Liver (tissue), 9 donors: ENCODE results near the gene PTH2. TPM values are rescaled to one million over a fixed set of nuclear protein-coding genes. Genes with fewer than 3 reads are reported as not detected.

ENCODE experiments used
- DNase-seq: peaks from one replicate; pipeline ENCODE4 v3.0.0-alpha.2; 2017; ENCODE audit warnings: low spot score
- H3K27ac ChIP-seq, 2 donors: one replicate each; pipeline ENCODE4 v1.7.0; 2013; ENCODE audit warnings: inconsistent platforms in 2 of 2, low read length in 2 of 2, control low read depth in 1 of 2, low read depth in 1 of 2, mild to moderate bottlenecking in 1 of 2
- H3K27me3 ChIP-seq, 4 donors: one replicate each; pipeline versions ENCODE4 v1.6.1 to v1.7.0; 2013; ENCODE audit warnings: low read length in 3 of 4, inconsistent platforms in 1 of 4, mild to moderate bottlenecking in 1 of 4, moderate library complexity in 1 of 4; ENCODE audit not compliant: control insufficient read depth in 4 of 4, insufficient read depth in 4 of 4
- H3K36me3 ChIP-seq, 4 donors: one replicate each; pipeline versions ENCODE4 v1.6.1 to v1.7.0; 2013; ENCODE audit warnings: low read length in 3 of 4, mild to moderate bottlenecking in 3 of 4, low read depth in 1 of 4, moderate library complexity in 1 of 4; ENCODE audit not compliant: control insufficient read depth in 4 of 4, insufficient read depth in 3 of 4
- H3K4me1 ChIP-seq, 4 donors: one replicate each; pipeline versions ENCODE4 v1.6.1 to v1.7.0; 2013; ENCODE audit warnings: low read length in 3 of 4, mild to moderate bottlenecking in 3 of 4, moderate library complexity in 1 of 4; ENCODE audit not compliant: control insufficient read depth in 4 of 4, insufficient read depth in 4 of 4
- H3K4me3 ChIP-seq, 3 donors: one replicate each; pipeline versions ENCODE4 v1.6.1 to v1.7.0; 2013; ENCODE audit warnings: low read length in 3 of 3, control low read depth in 1 of 3, low read depth in 1 of 3, mild to moderate bottlenecking in 1 of 3
- H3K9ac ChIP-seq, 2 donors: one replicate each; pipeline ENCODE4 v1.7.0; 2013; ENCODE audit warnings: low read length in 2 of 2, mild to moderate bottlenecking in 2 of 2, moderate library complexity in 2 of 2, control low read depth in 1 of 2, low read depth in 1 of 2
- H3K9me3 ChIP-seq, 4 donors: one replicate each; pipeline versions ENCODE4 v1.6.1 to v1.7.0; 2013; ENCODE audit warnings: low read length in 3 of 4; ENCODE audit not compliant: control insufficient read depth in 4 of 4
- ATF3 ChIP-seq: IDR thresholded peaks from 2 replicates; pipeline ENCODE4 v1.6.1; 2016; ENCODE audit warnings: antibody characterized with exemption
- CTCF ChIP-seq: fragments of 150-350 bp; IDR thresholded peaks from 2 replicates; pipeline ENCODE4 v1.5.1; 2017; ENCODE audit warnings: improper control_type of control experiment, low read depth, low read length; ENCODE audit not compliant: missing input control
- EGR1 ChIP-seq, 2 donors: IDR thresholded peaks; 2 replicates each; pipeline ENCODE4 v1.6.1; 2016 to 2018; ENCODE audit warnings: antibody characterized with exemption in 2 of 2, low read depth in 2 of 2
- FOXA1 ChIP-seq: IDR thresholded peaks from 2 replicates; pipeline ENCODE4 v1.6.1; 2016; ENCODE audit warnings: antibody characterized with exemption
- GABPA ChIP-seq, 2 donors: IDR thresholded peaks in 1 of 2; conservative IDR thresholded peaks in 1 of 2; 2 replicates each; pipeline ENCODE4 v1.6.1; 2016; ENCODE audit warnings: antibody characterized with exemption in 2 of 2, mild to moderate bottlenecking in 1 of 2, moderate library complexity in 1 of 2
- HNF4A ChIP-seq, 2 donors: conservative IDR thresholded peaks; 2 replicates each; pipeline ENCODE4 v1.6.1; 2016; ENCODE audit warnings: antibody characterized with exemption in 2 of 2, mild to moderate bottlenecking in 2 of 2
- HNF4G ChIP-seq: IDR thresholded peaks from 2 replicates; pipeline ENCODE4 v1.6.1; 2016; ENCODE audit warnings: antibody characterized with exemption
- JUND ChIP-seq, 2 donors: IDR thresholded peaks; 2 replicates each; pipeline ENCODE4 v1.6.1; 2016; ENCODE audit warnings: antibody characterized with exemption in 2 of 2
- MAX ChIP-seq: IDR thresholded peaks from 2 replicates; pipeline ENCODE4 v1.6.1; 2016; ENCODE audit warnings: antibody characterized with exemption
- NR2F2 ChIP-seq: IDR thresholded peaks from 2 replicates; pipeline ENCODE4 v1.6.1; 2016; ENCODE audit warnings: antibody characterized with exemption
- RAD21 ChIP-seq, 2 donors: IDR thresholded peaks; 2 replicates each; pipeline ENCODE4 v1.6.1; 2016; ENCODE audit warnings: antibody characterized with exemption in 2 of 2, mild to moderate bottlenecking in 2 of 2
- REST ChIP-seq: IDR thresholded peaks from 2 replicates; pipeline ENCODE4 v1.6.1; 2016; ENCODE audit warnings: antibody characterized with exemption, mild to moderate bottlenecking
- RXRA ChIP-seq, 2 donors: IDR thresholded peaks; 2 replicates each; pipeline ENCODE4 v1.6.1; 2017 to 2018; ENCODE audit warnings: antibody characterized with exemption in 2 of 2, mild to moderate bottlenecking in 1 of 2
- SP1 ChIP-seq: IDR thresholded peaks from 2 replicates; pipeline ENCODE4 v1.6.1; 2018; ENCODE audit warnings: antibody characterized with exemption, mild to moderate bottlenecking
- TAF1 ChIP-seq: conservative IDR thresholded peaks from 2 replicates; pipeline ENCODE4 v1.6.1; 2016; ENCODE audit warnings: antibody characterized with exemption, mild to moderate bottlenecking
- YY1 ChIP-seq: IDR thresholded peaks from 2 replicates; pipeline ENCODE4 v1.6.1; 2016; ENCODE audit warnings: antibody characterized with exemption, mild to moderate bottlenecking
- ZBTB33 ChIP-seq: IDR thresholded peaks from 2 replicates; pipeline ENCODE4 v1.6.1; 2016; ENCODE audit warnings: antibody characterized with exemption
- WGBS: extraction: QIAGEN DNeasy Blood & Tissue Kit; methylation state at CpG from one replicate; pipeline ENCODE4 v1.1.7; 2013; 5-methylcytosine and 5-hydroxymethylcytosine counted together
- polyA plus RNA-seq, 2 donors: library from polyadenylated mRNA; stranded (reverse) in 1 of 2; unstranded in 1 of 2; fragments of 200-250 nt in 1 of 2; fragments of >200 nt in 1 of 2; fragmentation: Nextera tagmentation in 1 of 2; extraction: Ambion mirVana in 1 of 2; gene quantifications; one replicate each; pipeline versions ENCODE4 v1.2.1 to v1.2.3, GENCODE V29; 2013 to 2015
- total RNA-seq, 2 donors: library from RNA; depleted of rRNA; stranded (reverse); fragments of >200 nt; gene quantifications; one replicate each; pipeline ENCODE4 v1.2.3, GENCODE V29; 2014
- donor health status: healthy.
- donor health status: healthy.
- donor health status: healthy.
- donor health status: healthy.
- donor health status: healthy.

The PTH2 gene
- total and polyA plus RNA-seq, 4 donors: not detected

- H3K27ac ChIP-seq: no peak overlapping the region
- no peak for TF ChIP-seq ZBTB33
- TF ChIP-seq EGR1 (IDR thresholded peaks at IDR 0.05; ENCODE audit: low read depth in 2 of 2): no peak
- TF ChIP-seq HNF4A (conservative IDR thresholded peaks at IDR 0.05): no peak
- no peak for TF ChIP-seq JUND (IDR thresholded peaks at IDR 0.05)
- TF ChIP-seq MAX: no peak
- no peak for TF ChIP-seq CTCF
- TF ChIP-seq FOXA1: no peak
- no peak for TF ChIP-seq REST
- no peak for TF ChIP-seq HNF4G
- no peak for TF ChIP-seq NR2F2
- TF ChIP-seq GABPA (IDR thresholded peaks at IDR 0.05 in 1 of 2, conservative IDR thresholded peaks at IDR 0.05 in 1 of 2): no peak
- TF ChIP-seq YY1: no peak
- no peak for TF ChIP-seq RAD21 (IDR thresholded peaks at IDR 0.05)
- TF ChIP-seq ATF3: no peak
- no peak overlapping the region for H3K9ac ChIP-seq
- H3K4me3 ChIP-seq: no peak overlapping the region
- 80% methylated on average over 10 of the region's 10 CpGs for WGBS
- H3K36me3 ChIP-seq: no peaks in the 10 kb centered on the region
- H3K4me1 ChIP-seq: no peaks in the 10 kb centered on the region
- H3K9me3 ChIP-seq: peaks cover 0 to 2% (median 0%) of the 10 kb centered on the region in 4 donors
- H3K27me3 ChIP-seq: peaks cover 3 to 13% (median 7%) of the 10 kb centered on the region in 4 donors
- no peak for DNase-seq
These were observed 12.4 kb upstream of the PTH2 start for GRCh38 chr19:49435670-49436069.

- TF ChIP-seq JUND (IDR thresholded peaks at IDR 0.05): no peak
- no peak for TF ChIP-seq FOXA1
- TF ChIP-seq TAF1: no peak
- no peak for TF ChIP-seq ZBTB33
- TF ChIP-seq NR2F2: no peak
- TF ChIP-seq MAX: no peak
- no peak for TF ChIP-seq SP1
- no peak for TF ChIP-seq EGR1 (IDR thresholded peaks at IDR 0.05; ENCODE audit: low read depth in 2 of 2)
- no peak for TF ChIP-seq RAD21 (IDR thresholded peaks at IDR 0.05)
- no peak for TF ChIP-seq RXRA (IDR thresholded peaks at IDR 0.05)
- no peak for TF ChIP-seq ATF3
- TF ChIP-seq HNF4A (conservative IDR thresholded peaks at IDR 0.05): no peak
- no peak for TF ChIP-seq HNF4G
These were observed 11.8 kb upstream of the PTH2 start for GRCh38 chr19:49434907-49435583.

More at GRCh38 chr19:49434907-49435583, 11.8 kb upstream of the PTH2 start:
- no peak overlapping the region for H3K9ac ChIP-seq
- no peak for DNase-seq
- no peaks in the 10 kb centered on the region for H3K4me1 ChIP-seq
- H3K4me3 ChIP-seq: no peak overlapping the region
- no peaks in the 10 kb centered on the region for H3K36me3 ChIP-seq
- H3K27me3 ChIP-seq: peaks cover 3 to 13% (median 7%) of the 10 kb centered on the region in 4 donors
- H3K27ac ChIP-seq: no peak overlapping the region
- WGBS: 82% methylated on average over 18 of the region's 18 CpGs
- peaks cover 0 to 2% (median 0%) of the 10 kb centered on the region in 4 donors for H3K9me3 ChIP-seq
